Measurements from ENCODE around the gene AQP3.
"Not testable (repeated sequence)": the region's sequence is repeated elsewhere in the genome, so short reads cannot be mapped to it uniquely, and the experiment has no call there.

The AQP3 gene

GRCh38 chr9:33446946-33447798 lies at the start of gene AQP3:
Gene AQP3 (minus strand): TSS chr9:33447593. CDS start chr9:33447530, 63 bp downstream.
- DNase-seq: peak; percentile 57 to 58

GRCh38 chr9:33493819-33494218 lies 46.4 kb upstream of the AQP3 start:
- DNase-seq: not testable (repeated sequence)

- no peak for DNase-seq
These were observed 41.7 kb upstream of the AQP3 start for GRCh38 chr9:33489066-33489465.

- not testable (repeated sequence) for DNase-seq
These were observed 37.9 kb upstream of the AQP3 start for GRCh38 chr9:33485312-33485711.

- no peak for DNase-seq
These were observed 33.6 kb upstream of the AQP3 start for GRCh38 chr9:33480976-33481375.

- no peak for DNase-seq
These were observed 32.7 kb upstream of the AQP3 start for GRCh38 chr9:33480106-33480505.

GRCh38 chr9:33476503-33476902 lies 29.1 kb upstream of the AQP3 start:
- DNase-seq: no peak

GRCh38 chr9:33475357-33475756 lies 28.0 kb upstream of the AQP3 start:
- no peak for DNase-seq

- peak; percentile 98 to 99 for DNase-seq
These were observed 26.4 kb upstream of the AQP3 start, which contains the start of gene NOL6 for GRCh38 chr9:33473643-33474352. Gene NOL6 (minus strand): TSS chr9:33473924. CDS start chr9:33473842, 82 bp downstream.

- no peak for DNase-seq
These were observed 25.7 kb upstream of the AQP3 start for GRCh38 chr9:33472881-33473615.

GRCh38 chr9:33472171-33472880 lies 24.9 kb upstream of the AQP3 start:
- no peak for DNase-seq

GRCh38 chr9:33471361-33471760 lies 24.0 kb upstream of the AQP3 start:
- DNase-seq: no peak

GRCh38 chr9:33469891-33470290 lies 22.5 kb upstream of the AQP3 start:
- no peak for DNase-seq

GRCh38 chr9:33468797-33469621 lies 21.6 kb upstream of the AQP3 start:
- no peak for DNase-seq

- no peak for DNase-seq
These were observed 20.9 kb upstream of the AQP3 start for GRCh38 chr9:33468215-33468730.

- no peak for DNase-seq
These were observed 20.1 kb upstream of the AQP3 start for GRCh38 chr9:33467526-33467925.

GRCh38 chr9:33466565-33467495 lies 19.4 kb upstream of the AQP3 start:
- peak; percentile 74 to 75 for DNase-seq

- DNase-seq: no peak
These were observed 18.5 kb upstream of the AQP3 start for GRCh38 chr9:33465596-33466564.

- DNase-seq: no peak
These were observed 17.7 kb upstream of the AQP3 start for GRCh38 chr9:33465096-33465495.
